Mesenchymal stem cell (in vitro differentiated cells and primary cell): ENCODE data around the gene ZBTB34.
A peak's percentile ranks its signal among the peaks of the same experiment; 100 is the strongest.

Experiments used
- DNase-seq: peaks from one replicate; pipeline ENCODE4 v3.0.0-alpha.2; 2013
- H2AFZ ChIP-seq: one replicate; pipeline ENCODE4 v1.6.1; 2013; ENCODE audit warnings: low read depth, mild to moderate bottlenecking, control low read depth, inconsistent platforms, low read length, moderate library complexity
- H2AK5ac ChIP-seq: 2 replicates; pipeline ENCODE4 v1.6.1; 2013; ENCODE audit warnings: low read length, moderate library complexity, mild to moderate bottlenecking, inconsistent platforms; ENCODE audit not compliant: severe bottlenecking
- H2BK120ac ChIP-seq: one replicate; pipeline ENCODE4 v1.6.1; 2013; ENCODE audit warnings: low read depth, mild to moderate bottlenecking, inconsistent platforms, low read length, moderate library complexity
- H2BK12ac ChIP-seq, 2 experiments: one replicate each; pipeline ENCODE4 v1.6.1; 2013; ENCODE audit warnings: inconsistent platforms in 2 of 2, low read length in 2 of 2, mild to moderate bottlenecking in 2 of 2, moderate library complexity in 2 of 2, control low read depth in 1 of 2
- H2BK15ac ChIP-seq: one replicate; pipeline ENCODE4 v1.6.1; 2013; ENCODE audit warnings: mild to moderate bottlenecking, low read depth, inconsistent platforms; ENCODE audit not compliant: poor library complexity, severe bottlenecking
- H2BK5ac ChIP-seq: 2 replicates; pipeline ENCODE4 v1.6.1; 2013; ENCODE audit warnings: low read depth, mild to moderate bottlenecking, low read length, control low read depth, inconsistent platforms; ENCODE audit not compliant: poor library complexity, severe bottlenecking
- H3K14ac ChIP-seq, 2 experiments: one replicate each; pipeline ENCODE4 v1.6.1; 2013; ENCODE audit warnings: inconsistent platforms in 2 of 2, low read length in 2 of 2, control low read depth in 1 of 2, mild to moderate bottlenecking in 1 of 2, moderate library complexity in 1 of 2
- H3K18ac ChIP-seq, 2 experiments: one replicate each; pipeline ENCODE4 v1.6.1; 2013; ENCODE audit warnings: inconsistent platforms in 2 of 2, low read length in 2 of 2, control low read depth in 1 of 2, low read depth in 1 of 2, mild to moderate bottlenecking in 1 of 2
- H3K23ac ChIP-seq, 2 experiments: one replicate each; pipeline ENCODE4 v1.6.1; 2013; ENCODE audit warnings: inconsistent platforms in 2 of 2, low read length in 2 of 2, mild to moderate bottlenecking in 2 of 2, moderate library complexity in 2 of 2, control low read depth in 1 of 2
- H3K27ac ChIP-seq: 2 replicates; pipeline ENCODE4 v1.5.1; 2013; ENCODE audit warnings: mild to moderate bottlenecking, moderate library complexity, low read length, control low read depth, inconsistent platforms; ENCODE audit not compliant: poor library complexity, severe bottlenecking
- H3K27me3 ChIP-seq, 2 experiments: 2 replicates each; pipeline versions ENCODE4 v1.6.1 to v1.7.0; 2013; ENCODE audit warnings: low read length in 2 of 2, mild to moderate bottlenecking in 2 of 2, moderate library complexity in 2 of 2, control low read depth in 1 of 2, inconsistent platforms in 1 of 2; ENCODE audit not compliant: control insufficient read depth in 1 of 2, insufficient read depth in 1 of 2
- H3K36me3 ChIP-seq, 2 experiments: 2 replicates each; pipeline versions ENCODE4 v1.6.1 to v1.7.0; 2013; ENCODE audit warnings: low read length in 2 of 2, control low read depth in 1 of 2, inconsistent platforms in 1 of 2, low read depth in 1 of 2, mild to moderate bottlenecking in 1 of 2; ENCODE audit not compliant: insufficient read depth in 2 of 2, control insufficient read depth in 1 of 2
- H3K4ac ChIP-seq, 2 experiments: one replicate each; pipeline ENCODE4 v1.6.1; 2013; ENCODE audit warnings: inconsistent platforms in 2 of 2, low read length in 2 of 2, mild to moderate bottlenecking in 2 of 2, moderate library complexity in 2 of 2, control low read depth in 1 of 2, low read depth in 1 of 2
- H3K4me1 ChIP-seq: 2 replicates; pipeline ENCODE4 v1.6.1; 2013; ENCODE audit warnings: low read depth, low read length, control low read depth; ENCODE audit not compliant: control insufficient read depth, insufficient read depth
- H3K4me2 ChIP-seq: 2 replicates; pipeline ENCODE4 v1.6.1; 2013; ENCODE audit warnings: low read length, mild to moderate bottlenecking, inconsistent platforms; ENCODE audit not compliant: poor library complexity, severe bottlenecking
- H3K4me3 ChIP-seq, 2 experiments: 2 replicates each; pipeline versions ENCODE4 v1.5.1 to v1.7.0; 2013; ENCODE audit warnings: low read length in 2 of 2, mild to moderate bottlenecking in 2 of 2, control low read depth in 1 of 2, low read depth in 1 of 2; ENCODE audit not compliant: insufficient read depth in 1 of 2
- H3K79me1 ChIP-seq: replicated peaks from 2 replicates; pipeline ENCODE4 v1.6.1; 2013; ENCODE audit warnings: mild to moderate bottlenecking, control low read depth, low read length, inconsistent platforms; ENCODE audit not compliant: poor library complexity, severe bottlenecking
- H3K9ac ChIP-seq: 2 replicates; pipeline ENCODE4 v1.7.0; 2013; ENCODE audit warnings: mild to moderate bottlenecking, low read length, moderate library complexity
- H3K9me3 ChIP-seq: 2 replicates; pipeline ENCODE4 v1.7.0; 2013; ENCODE audit warnings: mild to moderate bottlenecking, low read length; ENCODE audit not compliant: control insufficient read depth
- H4K8ac ChIP-seq: one replicate; pipeline ENCODE4 v1.6.1; 2013; ENCODE audit warnings: inconsistent platforms, mild to moderate bottlenecking, low read length, moderate library complexity
- H4K91ac ChIP-seq: one replicate; pipeline ENCODE4 v1.6.1; 2013; ENCODE audit warnings: mild to moderate bottlenecking, low read length, inconsistent platforms
- WGBS: methylation state at CpG from one replicate; pipeline ENCODE4 v1.1.7; 2013; ENCODE audit warnings: mixed read lengths; 5-methylcytosine and 5-hydroxymethylcytosine counted together

ZBTB34 gene

DNA sequence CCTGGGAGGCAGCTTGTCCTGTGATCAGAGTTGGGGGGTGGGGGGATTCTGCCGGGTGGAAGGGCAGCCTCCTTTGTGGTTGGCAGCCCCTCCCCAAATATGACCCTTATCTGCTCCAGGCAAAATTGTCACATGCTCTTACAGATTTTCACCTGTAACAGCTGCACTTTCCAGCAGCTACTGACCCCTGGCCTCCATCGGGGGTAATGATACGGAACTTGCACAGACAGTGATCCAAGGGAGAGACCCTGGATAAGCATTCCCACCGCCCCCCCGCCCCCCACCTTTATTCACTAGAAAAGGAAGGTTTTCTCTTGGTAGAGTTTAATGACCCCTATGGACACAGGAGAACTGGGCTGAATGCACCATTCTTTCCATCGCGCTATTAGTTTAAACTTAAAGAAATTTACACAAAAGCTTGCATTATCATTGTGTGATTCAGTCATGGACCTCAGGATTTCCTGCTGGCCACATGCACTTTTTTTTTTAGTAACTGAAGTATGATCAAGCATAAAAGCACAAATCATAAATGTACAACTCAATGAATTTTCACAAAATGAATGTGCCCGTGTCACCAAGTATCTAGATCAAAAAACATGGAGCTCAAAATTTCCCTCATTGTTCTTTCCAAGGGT is 10.7 kb upstream of the ZBTB34 start:
- no peak for DNase-seq
- Histone ChIP-seq H3K9ac (no peak overlapping the region), H3K9me3 (no peaks in the 10 kb centered on the region), H2AFZ (no peak overlapping the region), H3K79me1 (no peaks in the 10 kb centered on the region), H2BK12ac (no peak overlapping the region), H3K4me3 (no peak overlapping the region), H2AK5ac (no peak overlapping the region), H4K91ac (no peak overlapping the region), H3K4me1 (peaks cover 2% of the 10 kb centered on the region), H3K36me3 (no peaks in the 10 kb centered on the region), H3K4ac (no peak overlapping the region), H3K14ac (no peak overlapping the region), H3K18ac (no peak overlapping the region), H2BK120ac (no peak overlapping the region), H2BK15ac (no peak overlapping the region), H3K4me2 (no peak overlapping the region), H3K23ac (no peak overlapping the region), H2BK5ac (no peak overlapping the region), H3K27ac (no peak overlapping the region), H3K27me3 (peaks cover 20 to 37% of the 10 kb centered on the region in 2 experiments), H4K8ac (no peak overlapping the region)
- 92% methylated on average over 6 of the region's 8 CpGs for WGBS

DNA sequence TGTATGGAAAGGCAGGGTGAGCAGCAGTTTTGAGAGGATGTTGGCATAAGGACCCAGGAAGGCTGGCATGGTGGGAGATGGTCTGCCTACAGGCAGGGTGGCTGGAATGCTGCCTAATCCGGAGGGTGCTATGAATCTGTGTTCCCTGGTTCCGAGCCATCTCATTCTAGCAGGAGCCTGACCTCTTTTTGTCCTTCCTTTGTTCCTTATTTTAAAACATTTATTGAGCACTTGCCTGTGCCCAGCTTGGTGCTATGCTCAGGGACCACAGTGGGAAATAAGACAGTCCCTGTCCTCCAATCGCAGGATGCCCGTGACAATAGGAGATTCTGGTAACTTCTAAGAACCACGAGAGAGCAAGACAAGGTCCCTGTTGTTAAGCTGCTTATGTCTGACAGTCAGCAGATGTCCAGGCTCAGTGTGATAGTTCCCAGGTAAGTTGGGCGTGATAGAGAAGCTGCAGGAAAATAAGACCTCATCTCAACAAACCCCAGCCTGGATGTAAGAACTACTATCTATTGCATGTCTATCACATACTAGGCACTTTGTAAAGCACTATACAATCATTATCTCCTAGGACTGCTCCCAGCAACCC is 9.1 kb upstream of the ZBTB34 start:
- no peak overlapping the region for H2BK15ac ChIP-seq
- DNase-seq, result no peak
- H3K79me1 ChIP-seq, result no peaks in the 10 kb centered on the region
- no peak overlapping the region for H2BK120ac ChIP-seq
- H3K4ac ChIP-seq, result no peak overlapping the region
- H3K27ac ChIP-seq, result no peak overlapping the region
- peaks cover 2% of the 10 kb centered on the region for H3K4me1 ChIP-seq
- H4K91ac ChIP-seq, result no peak overlapping the region
- no peaks in the 10 kb centered on the region for H3K36me3 ChIP-seq
- no peak overlapping the region for H4K8ac ChIP-seq
- H2AFZ ChIP-seq, result no peak overlapping the region
- no peak overlapping the region for H3K4me2 ChIP-seq
- 84% methylated on average over 6 of the region's 6 CpGs for WGBS
- H3K9me3 ChIP-seq, result no peaks in the 10 kb centered on the region
- H2BK5ac ChIP-seq, result no peak overlapping the region
- H2AK5ac ChIP-seq, result no peak overlapping the region
- no peak overlapping the region for H2BK12ac ChIP-seq
- H3K27me3 ChIP-seq, result peaks cover 33 to 51% of the 10 kb centered on the region in 2 experiments
- no peak overlapping the region for H3K18ac ChIP-seq
- H3K9ac ChIP-seq, result no peak overlapping the region
- no peak overlapping the region for H3K4me3 ChIP-seq
- no peak overlapping the region for H3K23ac ChIP-seq
- no peak overlapping the region for H3K14ac ChIP-seq

DNA sequence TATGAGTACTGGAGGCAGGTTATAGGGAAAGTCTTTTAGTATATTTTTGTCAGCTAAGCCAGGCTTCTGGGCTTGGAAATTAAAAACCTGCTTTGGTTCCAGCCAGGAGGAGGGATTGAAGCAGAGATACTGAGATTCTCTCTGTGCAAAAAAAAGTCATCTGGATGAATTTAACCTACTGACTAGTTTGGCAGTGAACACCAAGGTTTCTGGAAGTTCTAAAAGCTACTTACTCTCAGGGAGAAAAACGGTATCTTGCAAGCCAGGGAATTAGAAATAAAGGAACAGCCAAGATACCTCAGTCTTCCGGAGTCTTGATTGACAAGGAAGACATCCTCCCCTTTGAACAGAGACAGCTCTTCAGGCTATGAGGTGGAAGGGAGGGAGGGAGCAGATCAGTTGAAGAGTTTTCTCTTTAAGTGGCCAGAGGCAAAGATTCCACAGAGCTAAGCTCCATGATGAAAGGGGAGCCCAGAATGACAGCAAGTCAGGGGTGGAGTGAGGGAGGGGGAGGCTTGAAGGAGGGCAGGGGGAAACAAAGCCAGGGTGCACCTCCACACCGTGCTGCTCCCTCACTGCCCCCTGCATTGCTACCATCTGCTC is 8.3 kb upstream of the ZBTB34 start:
- H3K4me2 ChIP-seq, result no peak overlapping the region
- no peak overlapping the region for H4K8ac ChIP-seq
- no peak overlapping the region for H3K14ac ChIP-seq
- H3K4me3 ChIP-seq, result no peak overlapping the region
- peaks cover 2% of the 10 kb centered on the region for H3K4me1 ChIP-seq
- no peak overlapping the region for H3K18ac ChIP-seq
- no peak for DNase-seq
- no peak overlapping the region for H2BK120ac ChIP-seq
- H3K23ac ChIP-seq, result no peak overlapping the region
- no peak overlapping the region for H2AFZ ChIP-seq
- no peak overlapping the region for H3K9ac ChIP-seq
- no peaks in the 10 kb centered on the region for H3K36me3 ChIP-seq
- H2AK5ac ChIP-seq, result no peak overlapping the region
- H3K79me1 ChIP-seq, result no peaks in the 10 kb centered on the region
- 48% methylated on average over 3 of the region's 3 CpGs for WGBS
- H3K27me3 ChIP-seq, result peaks cover 41 to 59% of the 10 kb centered on the region in 2 experiments
- no peak overlapping the region for H2BK5ac ChIP-seq
- H4K91ac ChIP-seq, result no peak overlapping the region
- no peak overlapping the region for H2BK15ac ChIP-seq
- no peak overlapping the region for H2BK12ac ChIP-seq
- H3K9me3 ChIP-seq, result no peaks in the 10 kb centered on the region
- H3K4ac ChIP-seq, result no peak overlapping the region
- H3K27ac ChIP-seq, result no peak overlapping the region

DNA sequence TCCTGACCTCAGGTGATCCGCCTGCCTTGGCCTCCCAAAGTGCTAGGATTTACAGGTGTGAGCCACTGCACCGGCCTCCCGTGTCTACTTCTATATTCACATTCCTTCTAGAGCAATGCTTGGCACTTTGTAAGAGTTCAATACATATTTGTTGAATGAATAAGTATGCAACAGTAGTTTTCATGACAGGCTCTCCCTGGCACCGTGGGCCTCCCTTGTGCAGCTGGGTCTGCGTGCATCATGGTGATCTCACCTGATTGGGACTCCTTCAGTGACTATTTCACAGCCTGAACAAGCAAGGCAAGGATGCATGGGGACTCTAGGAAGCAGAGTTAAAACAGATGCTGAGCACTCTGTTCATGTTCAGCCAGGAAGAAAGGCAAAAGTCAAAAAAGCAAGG is 6.8 kb upstream of the ZBTB34 start:
- Histone ChIP-seq H3K79me1 (no peaks in the 10 kb centered on the region), H4K8ac (no peak overlapping the region), H4K91ac (no peak overlapping the region), H3K9me3 (no peaks in the 10 kb centered on the region), H2AK5ac (no peak overlapping the region), H2AFZ (no peak overlapping the region), H3K36me3 (no peaks in the 10 kb centered on the region), H3K4ac (no peak overlapping the region), H3K27ac (peak overlapping the region; percentile 6), H2BK15ac (no peak overlapping the region), H3K14ac (no peak overlapping the region), H3K9ac (no peak overlapping the region), H3K4me2 (no peak overlapping the region), H3K23ac (no peak overlapping the region), H2BK120ac (no peak overlapping the region), H3K27me3 (peaks cover 47 to 68% of the 10 kb centered on the region in 2 experiments), H3K4me3 (no peak overlapping the region), H3K4me1 (peaks cover 2% of the 10 kb centered on the region), H2BK12ac (no peak overlapping the region), H3K18ac (no peak overlapping the region), H2BK5ac (no peak overlapping the region)
- DNase-seq, result no peak
- 81% methylated on average over 5 of the region's 5 CpGs for WGBS
